Coronary artery (tissue), 2 donors: ENCODE measurements around the gene NOX5.
A peak's percentile ranks its signal among the peaks of the same experiment; 100 is the strongest.

ENCODE experiments used
- DNase-seq: peaks from one replicate; pipeline ENCODE4 v3.0.0-alpha.2; 2017; ENCODE audit warnings: low spot score
- H3K27ac ChIP-seq, 2 donors: fragments of 200-600 bp; sonication (generic); one replicate each; pipeline ENCODE4 v1.5.1; 2016 to 2019
- H3K4me3 ChIP-seq: fragments of 200-600 bp; sonication (generic); 2 replicates; pipeline ENCODE4 v1.5.1; 2016; ENCODE audit warnings: mild to moderate bottlenecking, moderate library complexity
- CTCF ChIP-seq: fragments of 200-600 bp; sonication (generic); IDR thresholded peaks from one replicate; pipeline ENCODE4 v1.5.1; 2019; ENCODE audit warnings: antibody characterized with exemption

The NOX5 gene

GRCh38 chr15:69046781-69047180 is 32.3 kb downstream of the NOX5 start:
- Histone ChIP-seq H3K4me3 (no peak overlapping the region), H3K27ac (no peak overlapping the region)
- DNase-seq, result no peak
- no peak for TF ChIP-seq CTCF

- no peak for TF ChIP-seq CTCF
- no peak overlapping the region for H3K4me3 ChIP-seq
- no peak overlapping the region for H3K27ac ChIP-seq
- DNase-seq, result no peak
Observed at GRCh38 chr15:69049976-69050375, 35.5 kb downstream of the NOX5 start.

GRCh38 chr15:69055251-69055650 is 40.8 kb downstream of the NOX5 start:
- TF ChIP-seq CTCF, result no peak
- no peak overlapping the region for H3K4me3 ChIP-seq
- no peak overlapping the region for H3K27ac ChIP-seq
- no peak for DNase-seq

- DNase-seq, result no peak
- Histone ChIP-seq H3K4me3 (no peak overlapping the region), H3K27ac (no peak overlapping the region)
- no peak for TF ChIP-seq CTCF
Observed at GRCh38 chr15:69056365-69056764, 41.9 kb downstream of the NOX5 start.

GRCh38 chr15:69058830-69059556 is 44.5 kb downstream of the NOX5 start:
- no peak overlapping the region for H3K4me3 ChIP-seq
- peak; percentile 83 for DNase-seq
- peak; percentile 60 for TF ChIP-seq CTCF
- no peak overlapping the region for H3K27ac ChIP-seq

GRCh38 chr15:69059557-69059943 is 45.1 kb downstream of the NOX5 start:
- H3K4me3 ChIP-seq, result no peak overlapping the region
- TF ChIP-seq CTCF, result no peak
- no peak overlapping the region for H3K27ac ChIP-seq
- no peak for DNase-seq

- no peak for DNase-seq
- Histone ChIP-seq H3K27ac (no peak overlapping the region), H3K4me3 (no peak overlapping the region)
- TF ChIP-seq CTCF, result no peak
Observed at GRCh38 chr15:69060041-69060481, 45.6 kb downstream of the NOX5 start.
